AG10803 (cell line): ENCODE data around the gene CLCN2.

Experiments used
- DNase-seq: peaks from one replicate; pipeline ENCODE4 v3.0.0; 2010; ENCODE audit warnings: low read depth
- H3K4me3 ChIP-seq: 2 replicates; pipeline ENCODE4 v1.5.1; 2011; ENCODE audit warnings: mild to moderate bottlenecking, low read length, control low read depth
- CTCF ChIP-seq: conservative IDR thresholded peaks from 2 replicates; pipeline ENCODE4 v1.5.1; 2011; ENCODE audit warnings: mild to moderate bottlenecking, low read length, control low read depth, inconsistent platforms

CLCN2 gene

GRCh38 chr3:184298759-184299487 is 62.5 kb downstream of the CLCN2 start, which contains the start of gene PSMD2:
Gene PSMD2 (plus strand): TSS chr3:184299241. CDS start chr3:184299267, 26 bp downstream.
- TF ChIP-seq CTCF = no peak
- DNase-seq = peak; percentile 95
- H3K4me3 ChIP-seq = peak within 1 kb of the TSS; percentile 96

GRCh38 chr3:184296616-184297015 is 64.8 kb downstream of the CLCN2 start:
- DNase-seq = no peak
- no peak overlapping the region for H3K4me3 ChIP-seq
- no peak for TF ChIP-seq CTCF
